Measurements from ENCODE around the gene SPTBN4. TPM values are rescaled to one million over a fixed set of nuclear protein-coding genes. Genes with fewer than 3 reads are reported as not detected.
A peak's percentile ranks its signal among the peaks of the same experiment; 100 is the strongest.

Gene SPTBN4
- total RNA-seq, 1 donor = 0.72 TPM

DNA sequence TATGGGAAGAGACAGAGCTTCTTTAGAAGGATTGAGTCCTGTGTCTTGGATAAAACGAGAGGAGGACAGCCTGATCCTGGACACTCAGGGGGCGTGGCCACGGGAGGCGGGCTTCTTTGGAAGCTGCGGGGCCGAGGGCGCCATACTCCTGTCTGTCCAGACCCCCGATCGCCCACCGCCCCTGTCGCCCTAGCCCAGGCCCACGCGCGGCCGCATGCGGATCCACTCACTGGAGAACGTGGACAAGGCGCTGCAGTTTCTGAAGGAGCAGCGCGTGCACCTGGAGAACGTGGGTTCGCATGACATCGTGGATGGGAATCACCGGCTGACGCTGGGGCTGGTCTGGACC is 23.1 kb downstream of the SPTBN4 start:
- no peaks in the 10 kb centered on the region for H3K9me3 ChIP-seq (ENCODE audit: low read depth, low read length)

DNA sequence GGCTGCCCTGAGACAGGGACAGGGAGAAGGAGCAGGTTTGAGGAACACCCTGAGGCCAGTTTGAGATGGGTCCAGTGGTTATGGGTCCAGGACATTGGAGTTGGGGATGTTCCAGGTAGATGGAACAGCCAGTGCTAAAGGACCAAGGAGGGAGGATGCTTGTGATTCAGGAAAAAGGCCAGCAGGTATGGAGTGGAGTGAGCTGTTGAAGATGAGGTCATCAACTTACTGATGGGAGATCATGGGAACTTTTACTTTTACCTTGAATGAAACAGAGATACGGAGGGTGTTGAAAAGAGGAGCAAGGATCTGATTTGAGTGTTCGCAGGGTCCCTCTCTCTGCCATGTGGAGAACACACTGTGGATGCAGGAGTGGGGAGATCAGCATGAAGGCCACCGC is 25.5 kb downstream of the SPTBN4 start:
- peaks cover 5% of the 10 kb centered on the region for H3K27me3 ChIP-seq (ENCODE audit: insufficient read depth, low read length)
- no peaks in the 10 kb centered on the region for H3K4me1 ChIP-seq (ENCODE audit: insufficient read depth, low read length)
- H4K20me1 ChIP-seq (ENCODE audit: insufficient read depth, low read length) = no peaks in the 10 kb centered on the region
- H3K4me2 ChIP-seq (ENCODE audit: insufficient read depth, low read length) = no peak overlapping the region
- no peak overlapping the region for H3K4me3 ChIP-seq (ENCODE audit: insufficient read depth, low read length)
- DNase-seq (ENCODE audit: insufficient read length, low spot score, missing footprints) = peak; percentile 56
- no peak overlapping the region for H3K27ac ChIP-seq (ENCODE audit: low read depth, low read length)
- no peak overlapping the region for H2AFZ ChIP-seq (ENCODE audit: low read length)
- H3K79me2 ChIP-seq (ENCODE audit: insufficient read depth, low read length) = no peaks in the 10 kb centered on the region
- TF ChIP-seq, protein P1, sequence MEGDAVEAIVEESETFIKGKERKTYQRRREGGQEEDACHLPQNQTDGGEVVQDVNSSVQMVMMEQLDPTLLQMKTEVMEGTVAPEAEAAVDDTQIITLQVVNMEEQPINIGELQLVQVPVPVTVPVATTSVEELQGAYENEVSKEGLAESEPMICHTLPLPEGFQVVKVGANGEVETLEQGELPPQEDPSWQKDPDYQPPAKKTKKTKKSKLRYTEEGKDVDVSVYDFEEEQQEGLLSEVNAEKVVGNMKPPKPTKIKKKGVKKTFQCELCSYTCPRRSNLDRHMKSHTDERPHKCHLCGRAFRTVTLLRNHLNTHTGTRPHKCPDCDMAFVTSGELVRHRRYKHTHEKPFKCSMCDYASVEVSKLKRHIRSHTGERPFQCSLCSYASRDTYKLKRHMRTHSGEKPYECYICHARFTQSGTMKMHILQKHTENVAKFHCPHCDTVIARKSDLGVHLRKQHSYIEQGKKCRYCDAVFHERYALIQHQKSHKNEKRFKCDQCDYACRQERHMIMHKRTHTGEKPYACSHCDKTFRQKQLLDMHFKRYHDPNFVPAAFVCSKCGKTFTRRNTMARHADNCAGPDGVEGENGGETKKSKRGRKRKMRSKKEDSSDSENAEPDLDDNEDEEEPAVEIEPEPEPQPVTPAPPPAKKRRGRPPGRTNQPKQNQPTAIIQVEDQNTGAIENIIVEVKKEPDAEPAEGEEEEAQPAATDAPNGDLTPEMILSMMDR (IDR thresholded peaks at IDR 0.05; ENCODE audit: extremely low read depth, low read depth, low read length) = no peak
- no peaks in the 10 kb centered on the region for H3K36me3 ChIP-seq (ENCODE audit: insufficient read depth, low read length)
- H3K9me3 ChIP-seq (ENCODE audit: low read depth, low read length) = no peaks in the 10 kb centered on the region

More for the DNA sequence above, 23.1 kb downstream of the SPTBN4 start:
- TF ChIP-seq, protein P1 (IDR thresholded peaks at IDR 0.05; ENCODE audit: extremely low read depth, low read depth, low read length) = no peak
- H3K36me3 ChIP-seq (ENCODE audit: insufficient read depth, low read length) = no peaks in the 10 kb centered on the region
- H3K4me2 ChIP-seq (ENCODE audit: insufficient read depth, low read length) = no peak overlapping the region
- H3K79me2 ChIP-seq (ENCODE audit: insufficient read depth, low read length) = no peaks in the 10 kb centered on the region
- no peak overlapping the region for H2AFZ ChIP-seq (ENCODE audit: low read length)
- no peak for DNase-seq (ENCODE audit: insufficient read length, low spot score, missing footprints)
- H4K20me1 ChIP-seq (ENCODE audit: insufficient read depth, low read length) = no peaks in the 10 kb centered on the region
- no peak overlapping the region for H3K4me3 ChIP-seq (ENCODE audit: insufficient read depth, low read length)
- H3K27me3 ChIP-seq (ENCODE audit: insufficient read depth, low read length) = peaks cover 5% of the 10 kb centered on the region
- H3K4me1 ChIP-seq (ENCODE audit: insufficient read depth, low read length) = no peaks in the 10 kb centered on the region
- H3K27ac ChIP-seq (ENCODE audit: low read depth, low read length) = no peak overlapping the region

DNA sequence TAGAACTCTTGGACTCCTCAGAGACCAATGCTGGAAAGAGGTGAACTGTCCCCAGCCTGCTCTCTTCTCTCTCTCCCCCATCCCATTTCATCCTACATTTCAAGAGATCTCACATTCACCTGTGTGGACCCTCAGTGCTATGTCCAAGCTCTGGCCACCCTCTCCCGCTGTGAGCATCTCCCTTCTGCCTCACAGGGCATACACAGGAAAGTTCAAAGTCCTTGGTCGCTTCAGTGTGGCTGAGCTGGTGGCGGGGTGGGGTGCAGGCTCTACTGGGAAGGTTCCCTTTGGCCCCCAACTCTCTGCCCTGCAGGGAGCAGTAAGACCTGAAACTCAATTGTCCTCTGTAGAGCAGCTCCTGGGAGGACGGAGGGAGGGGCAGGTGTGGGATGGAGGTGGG is 27.0 kb downstream of the SPTBN4 start:
- Histone ChIP-seq H3K27me3 (ENCODE audit: insufficient read depth, low read length) (peaks cover 5% of the 10 kb centered on the region), H3K79me2 (ENCODE audit: insufficient read depth, low read length) (no peaks in the 10 kb centered on the region), H2AFZ (ENCODE audit: low read length) (no peak overlapping the region), H3K9me3 (ENCODE audit: low read depth, low read length) (no peaks in the 10 kb centered on the region), H3K4me3 (ENCODE audit: insufficient read depth, low read length) (no peak overlapping the region), H3K27ac (ENCODE audit: low read depth, low read length) (no peak overlapping the region), H3K36me3 (ENCODE audit: insufficient read depth, low read length) (no peaks in the 10 kb centered on the region), H3K4me1 (ENCODE audit: insufficient read depth, low read length) (no peaks in the 10 kb centered on the region), H3K4me2 (ENCODE audit: insufficient read depth, low read length) (no peak overlapping the region), H4K20me1 (ENCODE audit: insufficient read depth, low read length) (no peaks in the 10 kb centered on the region)
- DNase-seq (ENCODE audit: insufficient read length, low spot score, missing footprints) = no peak
- TF ChIP-seq, protein P1 (IDR thresholded peaks at IDR 0.05; ENCODE audit: extremely low read depth, low read depth, low read length) = no peak

DNA sequence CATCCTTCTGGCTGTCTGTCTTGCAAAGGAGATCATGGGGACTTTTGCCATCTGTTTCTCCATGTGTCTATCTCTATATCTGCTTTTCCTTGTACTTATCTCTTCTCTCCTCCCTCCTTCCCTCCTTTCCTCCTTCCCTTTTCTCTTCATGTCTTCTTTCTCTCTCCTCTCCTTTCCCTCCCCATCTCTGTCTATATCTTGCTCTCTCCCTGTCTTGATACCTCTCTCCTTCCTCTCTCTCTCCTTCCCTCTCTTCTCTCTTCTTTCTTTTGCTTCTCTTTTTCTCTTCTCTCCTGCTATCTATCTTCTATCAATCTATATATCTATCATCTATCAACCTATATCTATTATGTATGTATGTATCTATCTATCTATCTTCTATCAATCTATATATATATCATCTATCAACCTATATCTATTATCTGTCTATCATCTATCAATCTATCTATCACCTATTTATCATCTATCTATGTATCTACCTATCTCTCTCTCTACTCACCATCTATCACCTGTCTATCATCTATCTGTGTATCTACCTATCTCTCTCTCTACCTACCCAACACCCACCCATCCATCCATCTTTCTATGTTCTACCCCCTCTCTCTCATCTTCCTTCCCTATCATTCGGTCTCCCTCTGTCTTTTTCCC is 27.5 kb downstream of the SPTBN4 start:
- no peak overlapping the region for H2AFZ ChIP-seq (ENCODE audit: low read length)
- no peak for DNase-seq (ENCODE audit: insufficient read length, low spot score, missing footprints)
- peaks cover 5% of the 10 kb centered on the region for H3K27me3 ChIP-seq (ENCODE audit: insufficient read depth, low read length)

More for the DNA sequence above, 27.5 kb downstream of the SPTBN4 start:
- no peak overlapping the region for H3K4me3 ChIP-seq (ENCODE audit: insufficient read depth, low read length)
- H3K9me3 ChIP-seq (ENCODE audit: low read depth, low read length) = no peaks in the 10 kb centered on the region
- no peak overlapping the region for H3K27ac ChIP-seq (ENCODE audit: low read depth, low read length)
- H4K20me1 ChIP-seq (ENCODE audit: insufficient read depth, low read length) = no peaks in the 10 kb centered on the region
- no peaks in the 10 kb centered on the region for H3K4me1 ChIP-seq (ENCODE audit: insufficient read depth, low read length)
- no peaks in the 10 kb centered on the region for H3K36me3 ChIP-seq (ENCODE audit: insufficient read depth, low read length)
- no peaks in the 10 kb centered on the region for H3K79me2 ChIP-seq (ENCODE audit: insufficient read depth, low read length)
- TF ChIP-seq, protein P1 (IDR thresholded peaks at IDR 0.05; ENCODE audit: extremely low read depth, low read depth, low read length) = no peak
- H3K4me2 ChIP-seq (ENCODE audit: insufficient read depth, low read length) = no peak overlapping the region

All from osteoblast (primary cell).